Measurements from ENCODE around the gene SERPINA12. TPM values are rescaled to one million over a fixed set of nuclear protein-coding genes. Genes with fewer than 3 reads are reported as not detected.

SERPINA12 gene
- total RNA-seq, 2 donors from 2014 or later = not detected

GRCh38 chr14:94544726-94545125, 35.5 kb upstream of the SERPINA12 start:
- Histone ChIP-seq H3K9me3 (peaks cover 0 to 4% of the 10 kb centered on the region in 2 donors), H3K4me1 (peaks cover 0 to 8% of the 10 kb centered on the region in 2 donors), H3K27ac (no peak overlapping the region), H3K4me3 (no peak overlapping the region), H3K27me3 (no peaks in the 10 kb centered on the region), H3K36me3 (no peaks in the 10 kb centered on the region)
- DNase-seq (ENCODE audit: low spot score) = peak; percentile 43
- TF ChIP-seq, protein P1, sequence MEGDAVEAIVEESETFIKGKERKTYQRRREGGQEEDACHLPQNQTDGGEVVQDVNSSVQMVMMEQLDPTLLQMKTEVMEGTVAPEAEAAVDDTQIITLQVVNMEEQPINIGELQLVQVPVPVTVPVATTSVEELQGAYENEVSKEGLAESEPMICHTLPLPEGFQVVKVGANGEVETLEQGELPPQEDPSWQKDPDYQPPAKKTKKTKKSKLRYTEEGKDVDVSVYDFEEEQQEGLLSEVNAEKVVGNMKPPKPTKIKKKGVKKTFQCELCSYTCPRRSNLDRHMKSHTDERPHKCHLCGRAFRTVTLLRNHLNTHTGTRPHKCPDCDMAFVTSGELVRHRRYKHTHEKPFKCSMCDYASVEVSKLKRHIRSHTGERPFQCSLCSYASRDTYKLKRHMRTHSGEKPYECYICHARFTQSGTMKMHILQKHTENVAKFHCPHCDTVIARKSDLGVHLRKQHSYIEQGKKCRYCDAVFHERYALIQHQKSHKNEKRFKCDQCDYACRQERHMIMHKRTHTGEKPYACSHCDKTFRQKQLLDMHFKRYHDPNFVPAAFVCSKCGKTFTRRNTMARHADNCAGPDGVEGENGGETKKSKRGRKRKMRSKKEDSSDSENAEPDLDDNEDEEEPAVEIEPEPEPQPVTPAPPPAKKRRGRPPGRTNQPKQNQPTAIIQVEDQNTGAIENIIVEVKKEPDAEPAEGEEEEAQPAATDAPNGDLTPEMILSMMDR (IDR thresholded peaks at IDR 0.05) = no peak

- H3K4me3 ChIP-seq = no peak overlapping the region
Measured at GRCh38 chr14:94543449-94544124, 34.3 kb upstream of the SERPINA12 start.

GRCh38 chr14:94542811-94543440, 33.7 kb upstream of the SERPINA12 start:
- Histone ChIP-seq H3K9me3 (peaks cover 0 to 4% of the 10 kb centered on the region in 2 donors), H3K4me1 (peaks cover 0 to 8% of the 10 kb centered on the region in 2 donors), H3K36me3 (no peaks in the 10 kb centered on the region), H3K4me3 (no peak overlapping the region), H3K27me3 (no peaks in the 10 kb centered on the region), H3K27ac (no peak overlapping the region)
- TF ChIP-seq, protein P1 (IDR thresholded peaks at IDR 0.05) = no peak
- DNase-seq (ENCODE audit: low spot score) = peak; percentile 42

More at GRCh38 chr14:94543449-94544124, 34.3 kb upstream of the SERPINA12 start:
- TF ChIP-seq, protein P1 (IDR thresholded peaks at IDR 0.05) = no peak
- Histone ChIP-seq H3K4me1 (peaks cover 0 to 8% of the 10 kb centered on the region in 2 donors), H3K9me3 (peaks cover 0 to 4% of the 10 kb centered on the region in 2 donors), H3K27me3 (no peaks in the 10 kb centered on the region), H3K27ac (no peak overlapping the region), H3K36me3 (no peaks in the 10 kb centered on the region)
- peak; percentile 53 for DNase-seq (ENCODE audit: low spot score)

DNA sequence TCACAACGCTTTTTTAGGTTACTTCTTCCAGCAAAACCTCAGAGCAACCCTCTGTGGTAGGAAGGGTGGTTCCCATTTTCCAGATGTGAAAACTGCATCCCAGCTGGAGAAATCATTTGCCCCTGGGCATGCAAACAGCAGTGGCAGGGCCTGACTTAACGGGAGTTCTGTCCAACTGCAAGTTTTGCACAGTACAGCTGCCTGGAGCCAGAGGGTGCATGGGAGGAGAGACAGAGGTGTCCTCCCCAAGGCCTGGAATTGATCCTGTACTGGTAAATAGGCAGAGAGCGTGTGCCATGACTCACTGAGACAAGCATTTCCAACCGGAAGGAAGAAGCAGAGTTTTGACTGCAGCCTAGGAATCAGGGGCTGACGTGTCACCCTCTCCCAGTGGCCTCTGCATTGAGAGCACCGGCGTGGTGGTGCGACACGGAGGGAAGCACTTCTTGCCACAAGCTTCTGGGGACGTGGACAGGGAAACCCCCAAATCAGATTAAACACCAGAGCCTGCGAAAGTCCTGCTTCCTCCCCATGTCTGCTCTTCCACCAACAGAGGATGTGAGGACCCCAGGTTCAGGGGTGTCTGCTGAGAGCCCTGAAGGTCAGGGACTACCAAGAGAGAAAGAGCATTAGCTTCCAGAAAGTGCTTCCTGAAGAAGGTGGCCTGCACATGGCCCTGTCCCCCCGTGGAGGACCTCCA, 33.0 kb upstream of the SERPINA12 start:
- peaks cover 0 to 4% of the 10 kb centered on the region in 2 donors for H3K9me3 ChIP-seq
- no peak overlapping the region for H3K27ac ChIP-seq
- no peaks in the 10 kb centered on the region for H3K27me3 ChIP-seq
- peaks cover 0 to 8% of the 10 kb centered on the region in 2 donors for H3K4me1 ChIP-seq
- H3K36me3 ChIP-seq = no peaks in the 10 kb centered on the region
- H3K4me3 ChIP-seq = no peak overlapping the region
- TF ChIP-seq, protein P1 (IDR thresholded peaks at IDR 0.05) = no peak
- DNase-seq (ENCODE audit: low spot score) = peak; percentile 34

- TF ChIP-seq, protein P1 (IDR thresholded peaks at IDR 0.05) = no peak
- no peaks in the 10 kb centered on the region for H3K27me3 ChIP-seq
Measured at GRCh38 chr14:94541234-94541975, 32.1 kb upstream of the SERPINA12 start.

More at GRCh38 chr14:94541234-94541975, 32.1 kb upstream of the SERPINA12 start:
- H3K36me3 ChIP-seq = no peaks in the 10 kb centered on the region
- DNase-seq (ENCODE audit: low spot score) = peak; percentile 26
- H3K9me3 ChIP-seq = peaks cover 0 to 2% of the 10 kb centered on the region in 2 donors
- no peak overlapping the region for H3K27ac ChIP-seq
- H3K4me3 ChIP-seq = no peak overlapping the region
- peaks cover 0 to 8% of the 10 kb centered on the region in 2 donors for H3K4me1 ChIP-seq

Data from right atrium auricular region (tissue), 2 donors.